Measurements from ENCODE around the gene CACNA1B.

Gene CACNA1B

DNA sequence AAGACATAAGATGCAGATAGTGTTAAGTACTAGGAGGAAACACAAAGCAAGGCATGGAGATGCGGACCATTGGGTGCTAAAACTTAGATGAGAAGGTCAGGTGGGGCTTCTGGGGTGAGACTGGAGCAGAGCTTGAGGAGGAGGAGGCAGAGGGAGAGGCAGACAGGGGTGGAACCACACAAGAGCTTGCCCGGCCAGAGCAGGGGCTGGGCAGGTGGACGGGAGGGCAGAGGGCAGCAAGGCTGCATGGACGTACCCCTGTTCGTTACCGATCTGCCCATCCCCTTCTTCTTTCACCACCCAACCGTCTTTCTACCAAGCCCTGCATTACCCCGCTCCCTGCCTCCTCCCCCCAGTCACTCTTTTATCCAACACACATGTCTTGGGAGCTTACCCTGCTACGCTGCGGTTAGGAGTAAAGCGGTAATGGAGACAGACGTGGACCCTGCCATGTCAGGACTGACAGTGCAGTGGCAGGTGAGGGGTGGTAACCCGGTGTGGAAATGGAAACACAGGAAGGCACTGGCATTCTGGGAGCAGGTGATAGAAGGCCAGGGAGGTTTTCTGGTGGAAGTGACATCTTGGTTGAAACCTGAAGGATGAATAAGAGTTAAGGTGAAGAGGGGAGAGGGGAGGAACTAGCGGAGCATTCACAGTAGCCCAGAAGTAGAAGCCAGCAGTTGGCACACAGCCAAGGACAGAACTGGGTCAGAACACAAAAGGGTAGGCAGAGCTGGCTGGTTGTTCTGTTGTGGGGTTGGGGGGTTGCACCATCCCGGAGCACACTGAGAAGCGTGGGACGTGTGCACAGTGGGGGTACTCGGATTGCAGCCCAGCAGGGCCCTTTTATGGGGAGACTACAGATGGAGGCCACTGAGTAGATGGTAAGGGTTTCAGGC lies 167.2 kb downstream of the CACNA1B start:
- DNase-seq: no peak

DNA sequence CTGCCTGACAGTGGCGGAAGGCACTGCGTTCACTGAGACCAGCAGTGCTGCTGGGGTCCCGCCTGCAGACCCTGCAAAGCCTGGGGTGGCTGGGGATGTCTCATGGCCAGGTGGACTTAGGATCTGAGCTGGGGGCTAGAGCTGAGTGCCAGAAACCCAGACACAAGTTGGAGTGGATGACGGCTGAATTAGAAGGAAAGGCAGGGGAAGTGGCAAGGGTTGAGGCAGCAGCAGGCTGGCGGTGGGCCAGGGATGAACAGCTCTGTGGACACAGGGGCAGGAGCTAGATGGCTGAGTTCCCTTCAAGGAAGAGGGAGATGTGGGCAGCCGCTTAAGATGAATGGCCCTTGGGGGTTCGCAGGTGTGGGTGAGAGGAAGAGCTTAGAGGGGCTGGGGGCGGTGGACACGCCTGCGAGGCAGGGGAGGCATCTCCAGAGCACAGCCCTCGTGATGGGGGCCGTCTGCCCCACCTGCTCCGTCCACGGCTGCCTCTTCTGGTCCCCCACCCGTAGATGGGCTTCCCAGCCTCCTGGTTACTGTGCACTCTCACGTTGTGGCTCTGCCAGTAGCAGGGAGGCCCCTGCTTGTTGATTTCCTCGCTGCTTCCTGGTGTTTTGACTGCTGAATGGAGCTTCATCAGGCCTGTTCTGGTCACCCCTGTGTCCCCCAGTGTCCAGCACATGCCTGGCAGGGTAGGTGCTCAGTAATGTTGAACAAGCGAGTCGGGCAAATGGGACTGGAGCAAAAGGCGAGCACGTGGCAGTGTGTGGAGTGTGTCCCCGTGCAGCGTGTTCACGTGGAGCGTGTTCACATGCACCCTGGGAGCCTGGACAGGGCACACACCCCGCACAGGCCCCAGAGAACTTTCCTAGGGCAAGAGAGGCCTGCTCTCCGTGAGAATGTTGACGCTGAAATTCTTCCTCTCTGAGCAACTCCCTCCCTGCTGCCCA lies 168.2 kb downstream of the CACNA1B start:
- DNase-seq: no peak

DNA sequence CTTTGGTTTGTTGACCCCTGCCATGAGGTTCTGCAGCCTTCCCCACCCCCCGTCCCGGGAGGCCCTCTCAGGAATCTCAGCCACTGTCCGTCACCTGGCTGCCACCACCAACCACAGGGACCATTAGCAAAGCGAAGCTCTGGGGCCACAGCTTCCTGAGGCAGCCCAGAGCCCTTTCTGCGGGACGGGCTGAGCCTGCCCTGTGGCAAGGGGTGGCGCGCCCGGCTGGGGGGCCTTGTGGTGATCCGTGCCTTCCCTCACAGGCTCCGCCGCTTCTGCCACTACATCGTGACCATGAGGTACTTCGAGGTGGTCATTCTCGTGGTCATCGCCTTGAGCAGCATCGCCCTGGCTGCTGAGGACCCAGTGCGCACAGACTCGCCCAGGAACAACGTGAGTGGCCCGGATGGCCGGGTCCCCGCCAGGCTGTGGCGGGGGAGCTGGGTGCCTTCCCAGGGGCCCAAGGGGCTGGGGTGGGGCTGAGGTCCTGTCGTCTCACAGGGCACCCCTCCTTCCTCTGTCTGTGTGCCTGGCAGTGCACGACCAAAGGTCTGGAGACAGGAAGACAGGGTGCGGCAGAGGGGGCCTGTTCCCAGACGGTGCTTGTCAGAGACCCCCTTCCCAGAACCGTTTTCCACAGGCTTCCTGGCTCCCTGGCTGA lies 169.2 kb downstream of the CACNA1B start:
- DNase-seq: no peak

DNA sequence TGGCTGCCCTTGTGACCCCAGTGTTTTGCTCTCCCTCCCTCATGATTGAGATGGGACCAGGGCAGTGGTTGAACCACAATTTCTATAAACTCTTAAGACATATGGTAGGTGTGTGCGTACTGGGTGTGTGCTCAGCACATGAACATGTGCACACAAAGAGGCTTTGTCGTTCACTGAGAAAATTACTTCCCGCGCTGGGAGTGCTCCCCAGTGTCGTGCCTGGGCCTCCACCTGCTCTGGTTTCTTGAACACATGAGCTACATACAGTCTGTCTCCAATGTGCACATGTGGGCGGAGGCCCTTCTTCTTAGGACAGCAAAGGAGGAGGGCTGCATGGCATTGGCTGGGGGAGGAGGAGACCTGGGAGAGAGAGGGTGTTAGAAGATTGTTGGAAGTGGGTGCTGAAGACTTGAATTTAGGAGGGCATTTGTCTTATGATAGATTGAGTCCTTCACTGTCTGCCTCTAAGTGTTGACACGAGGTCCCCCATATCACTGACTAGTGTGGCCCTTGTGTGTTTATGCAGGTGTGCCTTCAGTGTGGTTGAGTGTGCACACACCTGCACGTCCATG lies 170.0 kb downstream of the CACNA1B start:
- no peak for DNase-seq

DNA sequence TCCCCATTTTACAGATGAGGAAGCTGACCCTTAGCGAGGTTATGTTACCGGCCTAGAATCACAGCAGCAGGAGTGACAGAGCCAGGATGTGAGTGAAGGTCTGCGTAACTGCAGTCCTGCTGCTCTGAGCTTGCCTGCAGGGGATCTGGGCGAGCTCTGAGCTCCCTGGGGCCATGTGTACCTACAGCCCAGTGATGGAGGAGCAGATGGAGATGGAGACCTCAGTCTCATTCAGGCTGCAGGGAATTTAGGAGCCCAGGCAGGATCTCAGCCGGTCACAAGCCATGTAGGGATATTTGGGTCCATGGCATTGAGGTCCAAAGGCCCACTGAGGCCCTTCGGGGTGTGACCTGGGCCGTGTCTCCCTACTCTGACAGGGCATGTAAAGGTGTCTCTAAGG lies 170.6 kb downstream of the CACNA1B start:
- DNase-seq: no peak

DNA sequence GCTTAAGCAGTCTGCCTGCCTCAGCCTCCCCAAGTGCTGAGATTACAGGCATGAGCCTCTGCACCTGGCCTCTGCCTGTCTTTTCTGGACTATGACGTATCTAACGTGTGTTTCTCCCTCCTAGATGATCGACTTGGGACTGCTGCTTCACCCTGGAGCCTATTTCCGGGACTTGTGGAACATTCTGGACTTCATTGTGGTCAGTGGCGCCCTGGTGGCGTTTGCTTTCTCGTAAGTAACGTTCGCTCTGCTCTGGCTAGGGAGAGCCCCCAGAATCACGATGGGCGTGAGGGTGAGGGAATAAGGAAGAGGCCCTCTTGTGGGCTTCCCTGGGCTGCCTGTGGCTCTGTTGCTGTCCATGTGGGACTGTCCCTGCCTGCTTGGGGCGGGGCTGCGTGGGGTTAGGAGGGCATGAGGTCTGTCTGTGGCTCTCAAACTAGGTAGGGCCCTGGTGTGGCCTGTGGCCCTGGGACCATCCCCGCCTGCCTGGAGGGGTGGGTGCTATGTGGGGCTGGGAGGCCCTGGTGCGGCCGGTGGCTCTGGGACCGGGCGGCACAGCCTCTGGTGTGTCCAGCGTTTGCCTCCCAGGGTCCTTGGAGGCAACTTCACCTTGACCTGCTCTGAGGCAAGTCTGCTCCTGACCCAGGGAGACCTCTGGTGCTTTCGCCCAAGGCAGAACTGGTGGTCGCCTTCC lies 171.7 kb downstream of the CACNA1B start:
- no peak for DNase-seq

DNA sequence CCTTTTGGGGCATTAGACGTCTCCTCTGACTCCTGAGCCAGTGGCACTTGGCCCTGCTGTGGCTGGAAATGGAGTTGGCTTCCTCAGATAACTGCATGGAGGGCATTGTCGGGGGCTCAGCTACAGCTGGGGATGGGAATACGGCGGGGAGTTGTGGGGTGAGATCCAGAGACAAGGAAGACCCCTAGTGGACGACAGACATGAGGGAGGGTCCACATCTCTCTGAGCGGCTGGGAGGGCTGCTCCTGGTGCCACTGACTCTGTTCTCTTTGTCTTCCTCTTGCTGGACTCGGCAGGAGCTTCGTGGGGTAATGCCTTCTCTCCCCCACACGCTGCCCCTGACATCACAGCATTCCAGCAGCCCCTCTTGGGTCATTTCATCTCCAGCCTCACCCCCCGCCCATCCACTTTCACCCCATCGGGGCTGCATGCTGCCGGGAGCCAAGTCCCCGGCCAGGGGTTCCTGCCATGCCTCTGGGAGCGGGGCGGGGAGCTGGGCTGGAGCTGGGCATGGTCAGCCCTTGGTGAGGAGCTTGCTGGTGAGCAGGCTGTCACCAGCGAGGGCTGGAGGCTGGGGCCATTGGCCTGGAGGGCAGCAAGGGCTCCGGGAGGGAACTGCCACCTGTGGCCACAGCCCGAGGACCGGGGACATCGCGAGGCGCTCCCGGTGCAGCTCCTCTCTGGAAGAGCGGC lies 172.3 kb downstream of the CACNA1B start:
- no peak for DNase-seq

DNA sequence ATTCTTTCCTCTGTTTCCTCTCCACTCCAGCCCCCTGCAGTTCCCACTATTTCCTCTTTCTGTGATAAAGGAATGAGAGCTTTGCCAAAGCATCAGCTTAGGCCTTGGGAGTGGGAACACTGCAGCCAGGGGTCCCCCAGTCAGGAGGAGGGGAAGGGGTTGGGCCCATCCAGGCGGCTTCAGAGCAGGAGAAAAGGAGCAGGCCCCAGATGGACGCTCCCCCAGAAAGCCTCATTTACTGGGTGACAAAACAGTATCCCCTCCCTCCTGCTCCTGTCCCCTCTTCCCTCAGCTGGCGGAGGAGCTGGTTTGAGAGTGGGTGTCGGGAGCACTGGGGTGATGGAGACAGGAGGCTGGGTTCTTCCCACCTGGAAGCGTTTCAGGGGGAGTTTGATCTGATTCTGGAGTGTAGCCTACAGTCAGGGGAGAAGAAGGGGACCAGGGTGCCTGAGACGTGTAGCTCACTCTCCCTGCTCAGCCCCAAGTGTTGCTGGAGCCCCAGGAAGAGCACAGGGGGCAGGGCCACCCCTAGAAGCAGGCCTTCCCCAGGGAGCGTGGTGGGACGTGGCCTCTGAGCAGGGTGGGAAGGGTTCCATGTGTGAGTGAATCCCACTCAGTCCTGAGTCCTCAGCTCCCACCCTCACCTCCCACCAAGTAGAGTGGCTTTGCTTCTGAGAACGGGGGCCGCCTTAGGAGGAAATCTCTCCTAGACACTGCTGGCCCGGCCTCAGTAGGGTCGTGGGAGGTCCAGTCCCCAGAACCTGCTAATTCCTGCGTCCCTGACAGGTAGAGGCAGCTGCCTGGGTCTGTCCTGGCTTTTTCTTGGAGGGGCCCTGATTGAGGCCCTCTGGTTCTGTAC lies 173.1 kb downstream of the CACNA1B start:
- DNase-seq: no peak

DNA sequence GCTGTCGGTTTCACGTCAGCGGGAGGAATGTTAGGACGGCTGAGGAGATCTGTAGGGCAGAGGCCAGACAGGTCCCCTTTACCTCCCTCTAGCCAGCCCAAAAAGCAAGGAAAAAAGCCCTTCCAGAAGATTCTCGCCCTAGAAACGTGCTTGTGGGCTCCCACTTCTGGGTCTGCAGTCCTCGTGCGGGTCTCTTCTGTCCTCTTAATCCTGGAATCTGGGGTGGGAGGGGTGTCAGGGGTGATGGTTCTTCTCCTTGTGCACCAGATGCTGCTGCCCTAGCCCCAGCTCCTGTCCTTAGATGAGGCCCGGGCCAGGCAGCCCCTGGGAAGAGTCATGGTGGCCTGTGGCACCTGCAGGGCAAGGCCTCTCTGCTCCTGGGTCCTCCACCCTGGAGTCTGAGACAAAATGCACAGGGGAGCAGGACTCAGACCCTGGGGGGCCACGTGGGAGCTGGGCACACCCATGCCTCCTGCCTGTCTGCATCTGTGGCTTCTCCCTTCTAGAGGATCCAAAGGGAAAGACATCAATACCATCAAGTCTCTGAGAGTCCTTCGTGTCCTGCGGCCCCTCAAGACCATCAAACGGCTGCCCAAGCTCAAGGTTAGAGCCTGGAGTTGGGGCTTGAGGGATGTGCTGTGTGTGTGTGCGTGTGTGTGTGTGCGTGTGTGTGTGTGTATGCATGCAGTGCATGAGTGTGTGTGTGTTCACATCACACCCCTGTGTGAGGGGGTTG lies 174.2 kb downstream of the CACNA1B start:
- DNase-seq: no peak

DNA sequence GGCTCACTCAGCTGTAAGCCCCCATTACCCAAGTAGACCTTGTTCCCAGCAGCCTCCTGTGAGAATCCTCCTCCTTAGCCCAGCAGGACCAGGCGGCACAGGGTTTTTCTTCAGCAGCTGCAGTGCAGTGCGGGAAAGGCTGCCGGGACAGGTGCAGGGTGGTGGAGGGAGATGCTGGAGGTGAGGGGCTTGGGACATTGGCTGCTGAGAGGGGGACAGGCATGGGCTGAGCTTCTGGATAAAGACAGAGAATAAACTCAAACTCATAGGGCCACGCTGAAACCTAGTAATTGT lies 174.7 kb downstream of the CACNA1B start:
- DNase-seq: no peak

DNA sequence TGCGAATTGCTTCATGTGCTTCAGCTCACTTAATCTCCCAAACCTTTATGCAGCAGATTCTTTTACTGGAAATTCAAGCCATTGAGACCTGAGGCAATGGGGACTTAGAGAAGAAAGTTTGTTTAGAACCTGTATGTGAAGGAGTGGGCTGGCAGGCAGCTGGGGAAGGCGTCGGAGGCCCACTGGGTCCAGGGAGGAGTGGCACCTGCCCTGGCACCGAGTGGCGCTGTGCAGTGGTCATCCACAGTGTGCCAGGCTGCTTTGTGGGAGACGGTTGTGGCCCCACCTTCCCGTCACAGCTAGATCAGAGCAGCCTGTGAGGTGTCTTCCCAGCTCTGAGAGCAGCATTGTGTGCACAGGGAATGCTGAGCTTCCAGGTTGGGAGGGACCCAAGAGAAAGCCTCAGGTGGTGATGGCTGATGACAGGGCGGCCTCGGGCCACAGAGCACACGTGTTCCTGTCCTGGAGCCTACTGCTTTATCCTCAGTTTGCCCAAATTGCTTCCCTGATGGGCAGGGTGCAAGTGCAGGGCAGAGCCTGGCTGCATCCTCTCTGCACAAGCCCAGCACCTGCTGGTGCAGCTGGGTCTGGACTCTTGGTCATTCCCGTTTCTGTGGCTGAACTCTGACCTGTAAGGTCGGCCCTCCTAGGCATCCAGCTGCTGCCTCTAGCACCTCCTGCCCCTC lies 175.2 kb downstream of the CACNA1B start:
- no peak for DNase-seq

DNA sequence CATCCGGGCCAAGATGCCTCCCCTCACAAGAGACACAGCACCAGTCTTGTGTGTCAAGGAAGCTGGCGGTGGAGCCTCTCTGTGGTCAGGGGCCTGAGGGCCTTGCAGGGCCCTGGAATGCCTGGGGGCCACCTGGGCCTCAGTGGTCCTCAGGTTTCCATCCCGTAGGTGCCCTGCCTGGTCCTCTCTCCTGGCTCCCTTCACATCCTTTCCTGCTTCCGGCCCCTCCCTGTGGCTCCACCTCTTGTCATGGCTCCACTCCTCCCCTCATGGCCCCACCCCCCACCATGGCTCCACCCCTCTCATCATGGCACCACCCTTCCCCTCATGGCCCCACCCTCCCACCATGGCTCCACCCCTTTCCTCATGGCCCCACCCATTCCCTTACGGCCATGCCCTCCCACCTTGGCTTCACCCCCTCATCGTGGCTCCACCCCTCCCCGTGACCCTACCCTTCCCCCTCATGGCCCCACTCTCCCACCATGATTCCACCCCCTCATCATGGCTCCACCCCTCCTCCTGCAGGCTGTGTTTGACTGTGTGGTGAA lies 175.8 kb downstream of the CACNA1B start:
- no peak for DNase-seq

DNA sequence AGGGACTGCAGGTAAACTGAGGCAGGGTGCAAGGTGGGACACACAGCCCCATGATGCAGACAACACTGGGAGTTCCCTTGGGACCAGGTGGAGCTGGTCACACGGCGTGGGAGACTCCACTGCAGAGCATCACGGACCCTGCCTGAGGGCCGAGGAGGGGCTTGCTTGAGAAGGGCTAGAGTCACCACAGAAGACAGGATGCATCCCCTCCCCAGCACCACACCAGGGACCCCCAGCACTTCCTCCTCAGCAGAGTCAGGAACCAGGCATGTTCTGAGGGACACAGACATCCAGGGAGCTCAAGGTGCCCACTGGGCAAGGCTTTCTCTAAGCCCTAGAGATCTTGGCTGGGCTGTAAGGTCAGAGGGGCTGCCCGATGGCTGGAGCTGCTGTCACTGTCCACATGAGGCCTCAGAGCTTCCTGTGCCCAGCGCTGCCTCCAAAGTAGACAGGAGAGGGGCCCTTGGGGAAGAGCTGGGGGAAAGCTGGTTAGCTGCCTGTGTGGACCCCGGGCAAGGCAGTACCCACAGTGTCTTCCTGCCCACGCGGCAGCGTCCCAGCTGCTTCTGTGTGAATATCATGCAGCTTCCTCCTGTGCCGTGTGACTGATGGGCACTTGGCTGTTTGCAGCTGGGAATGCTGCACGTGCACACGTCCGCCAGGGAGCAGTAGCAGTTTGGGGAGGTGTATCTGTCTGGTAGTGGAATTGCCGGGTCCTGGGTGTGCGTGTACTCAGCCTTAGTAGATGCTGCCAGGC lies 176.6 kb downstream of the CACNA1B start:
- DNase-seq: no peak

DNA sequence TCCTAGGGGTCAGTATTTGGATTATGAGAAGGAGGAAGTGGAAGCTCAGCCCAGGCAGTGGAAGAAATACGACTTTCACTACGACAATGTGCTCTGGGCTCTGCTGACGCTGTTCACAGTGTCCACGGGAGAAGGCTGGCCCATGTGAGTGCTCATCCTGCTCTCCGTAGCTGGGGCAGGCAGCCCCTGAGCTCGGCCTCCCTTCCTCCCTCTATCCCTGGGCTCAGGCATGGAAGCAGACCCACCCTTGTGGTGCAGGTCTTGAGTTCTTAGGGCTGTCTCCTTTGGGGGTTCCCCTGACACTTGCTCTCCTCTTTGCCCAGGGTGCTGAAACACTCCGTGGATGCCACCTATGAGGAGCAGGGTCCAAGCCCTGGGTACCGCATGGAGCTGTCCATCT lies 180.1 kb downstream of the CACNA1B start:
- DNase-seq: no peak

DNA sequence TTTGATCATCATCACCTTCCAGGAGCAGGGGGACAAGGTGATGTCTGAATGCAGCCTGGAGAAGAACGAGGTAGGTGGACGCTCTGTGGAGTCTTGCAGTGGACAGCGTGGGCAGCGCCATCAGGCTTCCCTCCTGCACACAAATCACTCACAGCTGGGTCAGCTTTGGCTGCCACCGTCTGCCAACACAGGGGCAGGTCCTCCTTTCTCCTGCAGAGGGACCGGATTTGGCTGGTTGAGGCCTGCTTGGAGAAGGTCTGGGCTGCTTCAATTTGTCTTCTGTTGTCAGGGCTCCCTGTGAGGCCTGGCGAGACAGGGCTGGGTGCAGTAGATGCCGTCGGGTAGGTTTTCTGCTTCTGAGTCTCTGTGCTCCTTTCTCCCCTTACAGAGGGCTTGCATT lies 180.6 kb downstream of the CACNA1B start:
- no peak for DNase-seq

DNA sequence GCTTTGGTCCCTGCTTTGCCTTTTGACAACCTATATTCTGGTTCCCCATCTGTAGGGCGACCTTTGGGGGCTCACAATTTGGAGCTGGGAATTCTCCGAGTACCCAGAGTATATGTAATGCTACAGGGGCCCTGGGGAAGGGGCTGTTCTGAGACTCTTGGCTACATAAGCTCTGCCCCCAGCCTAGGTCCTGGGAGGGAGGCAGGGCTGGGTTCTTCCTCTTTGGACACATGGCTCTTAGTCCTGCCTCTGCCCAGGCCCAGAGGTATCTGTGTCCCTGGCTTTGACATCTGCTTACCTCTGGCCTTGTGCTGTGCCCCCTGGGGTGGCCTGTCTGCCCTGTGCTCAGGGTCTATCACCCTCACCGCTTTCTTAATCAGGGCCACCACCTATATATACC lies 181.6 kb downstream of the CACNA1B start:
- no peak for DNase-seq

DNA sequence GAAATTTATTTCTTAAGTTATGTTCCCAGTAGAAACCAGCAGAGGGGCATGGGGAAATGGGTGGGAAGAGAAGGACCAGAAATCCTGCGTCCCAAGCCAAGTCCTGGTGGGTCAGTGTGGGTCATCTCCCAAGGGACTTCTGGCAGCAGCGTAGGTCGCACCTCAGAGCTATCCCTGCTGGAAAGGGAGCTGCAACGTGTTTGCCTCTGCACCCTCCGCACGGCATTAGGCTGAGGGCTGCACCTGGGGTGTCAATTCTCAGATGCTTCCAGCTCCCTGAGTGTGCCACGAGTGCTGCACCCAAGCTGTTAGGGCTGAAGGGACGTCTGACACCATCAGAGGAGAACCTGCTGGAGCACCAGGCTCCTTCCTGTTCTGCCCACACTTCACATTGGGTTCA lies 182.8 kb downstream of the CACNA1B start:
- DNase-seq: no peak

DNA sequence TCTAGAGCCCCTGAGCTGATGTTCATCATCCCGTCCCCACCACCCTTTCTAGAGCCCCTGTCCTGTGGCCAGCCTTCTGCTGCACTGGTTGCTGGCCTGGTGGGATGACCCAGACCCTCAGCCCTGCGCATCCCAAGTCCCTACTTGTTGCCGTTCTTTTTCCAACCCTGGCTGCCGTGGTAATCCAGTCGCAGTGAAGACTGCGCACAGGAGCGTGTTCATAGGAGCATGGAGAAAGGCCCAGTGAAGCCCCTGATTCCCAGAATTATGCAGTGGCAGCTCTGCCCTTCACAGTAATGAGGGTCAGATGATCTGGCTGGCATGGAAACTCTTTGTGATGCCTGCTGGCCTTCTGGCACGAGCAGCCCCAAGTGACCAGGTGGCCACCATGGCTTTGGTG lies 183.3 kb downstream of the CACNA1B start:
- DNase-seq: no peak
